Measurements from ENCODE around the gene ARHGEF16. TPM values are rescaled to one million over a fixed set of nuclear protein-coding genes. Genes with fewer than 3 reads are reported as not detected.

The ARHGEF16 gene
- total RNA-seq, 1 donor from 2014 or later: 1.3 TPM

DNA sequence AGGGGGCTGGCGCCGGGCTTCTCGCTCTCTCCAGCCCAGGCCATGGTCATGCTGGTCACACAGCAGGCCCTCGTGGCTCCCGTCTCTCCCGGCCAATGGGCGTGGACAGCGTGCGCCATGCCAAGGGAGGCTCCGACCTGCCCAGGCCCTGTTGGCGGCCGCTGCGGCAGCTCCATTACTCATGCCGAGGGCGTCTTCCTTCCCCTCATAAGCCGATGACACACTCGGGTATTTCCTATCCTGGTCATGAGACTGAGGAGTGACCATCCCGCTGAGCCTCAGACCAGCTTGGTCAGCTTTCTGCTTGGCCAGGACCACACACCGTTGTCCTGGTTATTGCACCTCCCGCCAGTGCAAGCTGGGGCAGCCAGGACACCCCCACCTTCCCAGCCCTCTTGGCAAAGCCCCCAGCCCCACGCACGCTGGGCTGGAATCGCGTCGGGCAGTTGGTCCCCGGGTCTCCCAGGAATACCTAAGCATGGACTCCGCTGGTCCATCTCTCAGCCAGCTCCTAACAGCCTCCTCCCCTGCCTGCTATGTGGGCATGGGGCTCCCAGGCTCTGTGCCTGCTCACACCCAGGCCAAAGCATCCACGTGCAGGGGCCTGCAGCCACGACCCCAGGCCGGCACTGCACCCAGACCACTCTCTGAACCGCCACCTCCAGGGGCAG lies 49.8 kb downstream of the ARHGEF16 start:
- no peaks in the 10 kb centered on the region for H3K9me3 Mint-ChIP-seq
- Histone ChIP-seq H3K36me3 (no peaks in the 10 kb centered on the region), H3K27ac (no peak overlapping the region)

DNA sequence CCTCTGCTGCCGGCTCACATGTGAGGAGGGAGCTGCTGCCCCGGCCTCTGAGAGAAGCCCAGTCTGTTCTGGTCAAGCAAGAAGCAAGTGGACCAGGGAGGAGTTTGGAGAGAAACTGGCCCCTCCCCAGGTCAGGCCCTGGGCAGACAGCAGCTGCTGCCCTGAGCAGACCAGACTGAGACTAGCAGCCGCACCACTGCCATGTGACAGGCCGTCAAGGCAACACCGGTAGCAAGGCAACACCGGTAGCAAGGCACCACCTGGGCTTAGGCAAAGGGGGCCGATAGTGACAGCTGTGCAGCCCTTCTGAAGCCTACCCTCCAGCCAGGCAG lies 50.3 kb downstream of the ARHGEF16 start:
- Histone ChIP-seq H4K20me1 (ENCODE audit: low read depth) (peaks cover 54% of the 10 kb centered on the region), H3K4me3 (no peak overlapping the region), H3K79me2 (ENCODE audit: low read depth) (no peaks in the 10 kb centered on the region), H3K36me3 (no peaks in the 10 kb centered on the region), H3K4me2 (no peak overlapping the region), H3K9ac (no peak overlapping the region), H2AFZ (replicated peaks) (no peak overlapping the region), H3K4me1 (no peaks in the 10 kb centered on the region), H3K9me3 (ENCODE audit: low read depth) (no peaks in the 10 kb centered on the region), H3F3A (ENCODE audit: low read depth) (no peaks in the 10 kb centered on the region), H3K27ac (no peak overlapping the region), H3K27me3 (no peaks in the 10 kb centered on the region)
- Mint-ChIP-seq H3K9me3 (no peaks in the 10 kb centered on the region), H3K4me1 (no peaks in the 10 kb centered on the region), H3K27me3 (ENCODE audit: insufficient read depth, low read depth) (peaks cover 2% of the 10 kb centered on the region), H3K4me3 (no peak overlapping the region), H3K27ac (no peak overlapping the region), H3K36me3 (no peaks in the 10 kb centered on the region)
- TF ChIP-seq EZH2phosphoT487 (IDR thresholded peaks at IDR 0.05) (no peak), EZH2 (IDR thresholded peaks at IDR 0.05) (no peak)
- TF ChIP-seq, protein P1, sequence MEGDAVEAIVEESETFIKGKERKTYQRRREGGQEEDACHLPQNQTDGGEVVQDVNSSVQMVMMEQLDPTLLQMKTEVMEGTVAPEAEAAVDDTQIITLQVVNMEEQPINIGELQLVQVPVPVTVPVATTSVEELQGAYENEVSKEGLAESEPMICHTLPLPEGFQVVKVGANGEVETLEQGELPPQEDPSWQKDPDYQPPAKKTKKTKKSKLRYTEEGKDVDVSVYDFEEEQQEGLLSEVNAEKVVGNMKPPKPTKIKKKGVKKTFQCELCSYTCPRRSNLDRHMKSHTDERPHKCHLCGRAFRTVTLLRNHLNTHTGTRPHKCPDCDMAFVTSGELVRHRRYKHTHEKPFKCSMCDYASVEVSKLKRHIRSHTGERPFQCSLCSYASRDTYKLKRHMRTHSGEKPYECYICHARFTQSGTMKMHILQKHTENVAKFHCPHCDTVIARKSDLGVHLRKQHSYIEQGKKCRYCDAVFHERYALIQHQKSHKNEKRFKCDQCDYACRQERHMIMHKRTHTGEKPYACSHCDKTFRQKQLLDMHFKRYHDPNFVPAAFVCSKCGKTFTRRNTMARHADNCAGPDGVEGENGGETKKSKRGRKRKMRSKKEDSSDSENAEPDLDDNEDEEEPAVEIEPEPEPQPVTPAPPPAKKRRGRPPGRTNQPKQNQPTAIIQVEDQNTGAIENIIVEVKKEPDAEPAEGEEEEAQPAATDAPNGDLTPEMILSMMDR (IDR thresholded peaks at IDR 0.05): no peak
- no peak for DNase-seq (ENCODE audit: low spot score)

More for the DNA sequence above, 49.8 kb downstream of the ARHGEF16 start:
- no peak overlapping the region for H3K4me2 ChIP-seq
- no peaks in the 10 kb centered on the region for H3K27me3 ChIP-seq
- Mint-ChIP-seq H3K27ac (no peak overlapping the region), H3K4me1 (no peaks in the 10 kb centered on the region), H3K4me3 (no peak overlapping the region), H3K36me3 (no peaks in the 10 kb centered on the region), H3K27me3 (ENCODE audit: insufficient read depth, low read depth) (peaks cover 2% of the 10 kb centered on the region)
- peaks cover 51% of the 10 kb centered on the region for H4K20me1 ChIP-seq (ENCODE audit: low read depth)
- no peak overlapping the region for H3K9ac ChIP-seq
- DNase-seq (ENCODE audit: low spot score): no peak
- no peaks in the 10 kb centered on the region for H3K4me1 ChIP-seq
- H3K79me2 ChIP-seq (ENCODE audit: low read depth): no peaks in the 10 kb centered on the region
- no peaks in the 10 kb centered on the region for H3F3A ChIP-seq (ENCODE audit: low read depth)
- TF ChIP-seq, protein P1 (IDR thresholded peaks at IDR 0.05): no peak
- TF ChIP-seq EZH2 (IDR thresholded peaks at IDR 0.05) (no peak), EZH2phosphoT487 (IDR thresholded peaks at IDR 0.05) (no peak)
- H2AFZ ChIP-seq (replicated peaks): no peak overlapping the region
- no peak overlapping the region for H3K4me3 ChIP-seq
- H3K9me3 ChIP-seq (ENCODE audit: low read depth): no peaks in the 10 kb centered on the region

DNA sequence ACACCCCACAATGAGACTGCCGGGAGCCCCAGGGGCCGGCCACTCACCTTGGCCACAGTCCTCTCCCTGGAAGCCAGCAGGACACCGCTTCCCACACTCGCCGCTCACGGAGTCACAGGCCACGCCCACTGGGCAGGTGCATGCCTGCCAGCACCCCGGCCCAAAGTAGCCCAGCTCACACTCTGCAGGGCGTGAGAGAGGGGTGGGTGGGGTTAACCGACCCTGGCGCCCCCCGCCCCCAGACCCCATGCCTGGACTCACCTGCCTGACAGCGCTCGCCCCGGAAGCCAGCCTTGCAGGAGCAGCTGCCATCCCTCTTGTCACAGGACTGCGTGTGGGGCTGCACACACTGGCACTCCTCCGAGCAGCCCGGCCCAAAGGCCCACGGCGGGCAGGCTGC lies 50.7 kb downstream of the ARHGEF16 start:
- Histone ChIP-seq H3K9ac (no peak overlapping the region), H3K27me3 (no peaks in the 10 kb centered on the region), H3K79me2 (ENCODE audit: low read depth) (no peaks in the 10 kb centered on the region), H3F3A (ENCODE audit: low read depth) (no peaks in the 10 kb centered on the region), H3K9me3 (ENCODE audit: low read depth) (no peaks in the 10 kb centered on the region), H3K4me3 (no peak overlapping the region), H3K4me1 (no peaks in the 10 kb centered on the region), H3K27ac (no peak overlapping the region), H4K20me1 (ENCODE audit: low read depth) (peaks cover 55% of the 10 kb centered on the region), H3K4me2 (no peak overlapping the region), H2AFZ (replicated peaks) (no peak overlapping the region), H3K36me3 (no peaks in the 10 kb centered on the region)
- Mint-ChIP-seq H3K4me1 (no peaks in the 10 kb centered on the region), H3K36me3 (no peaks in the 10 kb centered on the region), H3K27ac (no peak overlapping the region), H3K4me3 (no peak overlapping the region), H3K27me3 (ENCODE audit: insufficient read depth, low read depth) (peaks cover 2% of the 10 kb centered on the region), H3K9me3 (no peaks in the 10 kb centered on the region)
- DNase-seq (ENCODE audit: low spot score): no peak
- TF ChIP-seq, protein P1 (IDR thresholded peaks at IDR 0.05): no peak
- no peak for TF ChIP-seq EZH2phosphoT487 (IDR thresholded peaks at IDR 0.05)
- no peak for TF ChIP-seq EZH2 (IDR thresholded peaks at IDR 0.05)
